ENCODE results near the gene XXYLT1. TPM values are rescaled to one million over a fixed set of nuclear protein-coding genes. Genes with fewer than 3 reads are reported as not detected.
"Not testable (repeated sequence)": the region's sequence is repeated elsewhere in the genome, so short reads cannot be mapped to it uniquely, and the experiment has no call there.

The XXYLT1 gene
- total RNA-seq, 1 donor from 2014 or later: 42.9 TPM

DNA sequence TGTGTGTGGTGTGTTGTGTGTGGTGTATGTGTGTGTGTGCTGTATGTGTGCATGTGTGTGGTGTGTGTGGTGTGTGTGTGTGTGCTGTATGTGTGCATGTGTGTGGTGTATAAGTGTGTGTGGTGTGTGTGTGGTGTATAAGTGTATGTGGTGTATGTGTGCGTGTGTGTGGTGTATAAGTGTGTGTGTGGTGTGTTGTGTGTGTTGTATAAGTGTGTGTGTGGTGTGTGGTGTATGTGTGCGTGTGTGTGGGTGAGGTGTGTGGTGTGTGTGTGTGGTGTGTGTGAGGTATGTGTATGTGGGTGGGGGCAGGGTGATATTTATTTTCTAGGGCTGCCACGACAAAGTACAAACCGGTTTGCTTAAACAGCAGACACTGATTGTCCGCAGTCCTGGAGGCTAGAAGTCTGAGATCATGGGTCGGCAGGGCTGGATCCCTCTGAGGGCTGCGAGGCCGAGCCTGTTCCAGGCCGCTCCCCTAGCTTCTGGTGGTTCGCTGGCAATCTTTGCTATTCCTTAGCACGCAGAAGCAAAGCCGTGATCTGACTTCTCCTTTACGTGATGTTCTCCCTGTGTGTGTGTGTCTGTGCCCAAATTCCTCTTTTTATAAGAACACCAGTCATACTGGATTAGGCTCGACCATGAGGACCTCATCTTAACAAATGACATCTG is 160.2 kb downstream of the XXYLT1 start:
- Mint-ChIP-seq H3K4me1 (peaks cover 10% of the 10 kb centered on the region), H3K27me3 (ENCODE audit: low read depth) (no peaks in the 10 kb centered on the region), H3K4me3 (no peak overlapping the region), H3K27ac (no peak overlapping the region), H3K36me3 (no peaks in the 10 kb centered on the region), H3K9me3 (no peaks in the 10 kb centered on the region)
- TF ChIP-seq, protein P1, sequence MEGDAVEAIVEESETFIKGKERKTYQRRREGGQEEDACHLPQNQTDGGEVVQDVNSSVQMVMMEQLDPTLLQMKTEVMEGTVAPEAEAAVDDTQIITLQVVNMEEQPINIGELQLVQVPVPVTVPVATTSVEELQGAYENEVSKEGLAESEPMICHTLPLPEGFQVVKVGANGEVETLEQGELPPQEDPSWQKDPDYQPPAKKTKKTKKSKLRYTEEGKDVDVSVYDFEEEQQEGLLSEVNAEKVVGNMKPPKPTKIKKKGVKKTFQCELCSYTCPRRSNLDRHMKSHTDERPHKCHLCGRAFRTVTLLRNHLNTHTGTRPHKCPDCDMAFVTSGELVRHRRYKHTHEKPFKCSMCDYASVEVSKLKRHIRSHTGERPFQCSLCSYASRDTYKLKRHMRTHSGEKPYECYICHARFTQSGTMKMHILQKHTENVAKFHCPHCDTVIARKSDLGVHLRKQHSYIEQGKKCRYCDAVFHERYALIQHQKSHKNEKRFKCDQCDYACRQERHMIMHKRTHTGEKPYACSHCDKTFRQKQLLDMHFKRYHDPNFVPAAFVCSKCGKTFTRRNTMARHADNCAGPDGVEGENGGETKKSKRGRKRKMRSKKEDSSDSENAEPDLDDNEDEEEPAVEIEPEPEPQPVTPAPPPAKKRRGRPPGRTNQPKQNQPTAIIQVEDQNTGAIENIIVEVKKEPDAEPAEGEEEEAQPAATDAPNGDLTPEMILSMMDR (IDR thresholded peaks at IDR 0.05; ENCODE audit: unreplicated experiment): no peak
- DNase-seq (ENCODE audit: low spot score in 2 of 2, unreplicated experiment in 2 of 2): no peak

DNA sequence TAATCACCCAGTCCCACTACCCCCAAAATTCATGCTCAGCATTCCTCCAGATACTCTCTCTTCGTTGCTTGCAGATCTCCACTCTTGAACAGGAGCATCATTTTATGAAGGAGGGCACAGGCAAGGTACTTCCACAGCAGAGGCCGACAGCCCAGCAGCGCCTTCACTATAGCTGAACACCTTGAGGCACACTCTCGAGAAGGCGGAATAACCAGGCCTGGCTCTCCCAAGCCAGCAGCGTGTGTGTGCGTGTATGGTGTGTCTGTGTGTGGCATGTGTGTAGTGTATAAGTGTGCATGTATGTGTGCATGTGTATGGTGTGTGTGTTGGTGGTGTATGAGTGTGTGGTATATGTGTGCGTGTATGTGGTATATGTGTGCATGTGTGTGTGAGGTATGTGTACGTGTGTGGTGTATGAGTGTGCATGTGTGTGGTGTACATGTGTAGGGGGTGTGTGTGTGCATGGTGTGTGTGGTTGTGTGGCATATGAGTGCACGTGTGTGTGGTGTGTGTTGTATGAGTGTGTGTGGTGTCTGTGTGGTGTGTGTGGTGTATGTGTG is 161.8 kb downstream of the XXYLT1 start:
- DNase-seq (ENCODE audit: low spot score in 2 of 2, unreplicated experiment in 2 of 2): no peak
- Mint-ChIP-seq H3K27ac (no peak overlapping the region), H3K36me3 (no peaks in the 10 kb centered on the region), H3K27me3 (ENCODE audit: low read depth) (no peaks in the 10 kb centered on the region), H3K9me3 (no peaks in the 10 kb centered on the region), H3K4me1 (peaks cover 10% of the 10 kb centered on the region), H3K4me3 (no peak overlapping the region)
- TF ChIP-seq, protein P1 (IDR thresholded peaks at IDR 0.05; ENCODE audit: unreplicated experiment): no peak

DNA sequence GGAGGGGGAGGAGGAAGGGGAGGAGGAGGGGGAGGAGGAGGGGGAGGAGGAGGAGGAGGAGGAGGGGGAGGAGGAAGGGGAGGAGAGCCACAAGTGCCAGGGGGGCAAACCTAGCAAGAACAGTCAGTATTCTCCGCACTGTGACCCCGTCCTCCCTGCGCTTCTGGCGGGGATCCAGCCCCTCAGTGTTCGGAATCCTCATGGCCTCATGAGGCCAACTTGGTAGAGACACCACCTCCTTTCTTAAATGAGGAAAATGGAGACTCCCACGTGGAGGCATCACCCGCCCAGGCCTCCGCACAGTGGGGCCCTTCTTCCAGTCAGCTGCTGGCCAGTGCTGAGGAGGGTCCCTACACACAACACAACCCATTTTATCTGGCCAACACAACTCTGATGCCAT is 163.4 kb downstream of the XXYLT1 start:
- no peak overlapping the region for H3K4me3 Mint-ChIP-seq
- DNase-seq (ENCODE audit: low spot score in 2 of 2, unreplicated experiment in 2 of 2): no peak

DNA sequence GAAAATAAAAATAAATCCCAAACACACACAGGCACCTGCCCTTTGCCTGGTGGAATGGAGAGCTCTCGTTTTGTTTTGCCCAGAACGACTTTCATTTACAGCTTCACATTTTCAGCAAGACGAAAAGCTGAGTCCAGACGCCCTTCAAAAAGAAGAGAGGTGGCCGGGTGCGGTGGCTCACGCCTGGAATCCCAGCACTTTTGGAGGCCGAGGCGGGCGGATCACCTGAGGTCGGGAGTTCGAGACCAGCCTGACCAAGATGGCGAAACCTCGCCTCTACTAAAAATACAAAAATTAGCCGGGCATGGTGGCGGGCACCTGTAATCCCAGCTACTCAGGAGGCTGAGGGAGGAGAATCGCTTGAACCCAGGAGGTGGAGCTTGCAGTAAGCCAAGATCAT is 163.9 kb downstream of the XXYLT1 start:
- H3K27me3 Mint-ChIP-seq (ENCODE audit: low read depth); H3K27ac Mint-ChIP-seq; H3K4me3 Mint-ChIP-seq: not testable (repeated sequence)

More for the DNA sequence above, 163.4 kb downstream of the XXYLT1 start:
- Mint-ChIP-seq H3K36me3 (no peaks in the 10 kb centered on the region), H3K27me3 (ENCODE audit: low read depth) (no peaks in the 10 kb centered on the region), H3K9me3 (peaks cover under 1% of the 10 kb centered on the region), H3K4me1 (peaks cover 16% of the 10 kb centered on the region), H3K27ac (peak overlapping the region; percentile 64)
- TF ChIP-seq, protein P1 (IDR thresholded peaks at IDR 0.05; ENCODE audit: unreplicated experiment): no peak

DNA sequence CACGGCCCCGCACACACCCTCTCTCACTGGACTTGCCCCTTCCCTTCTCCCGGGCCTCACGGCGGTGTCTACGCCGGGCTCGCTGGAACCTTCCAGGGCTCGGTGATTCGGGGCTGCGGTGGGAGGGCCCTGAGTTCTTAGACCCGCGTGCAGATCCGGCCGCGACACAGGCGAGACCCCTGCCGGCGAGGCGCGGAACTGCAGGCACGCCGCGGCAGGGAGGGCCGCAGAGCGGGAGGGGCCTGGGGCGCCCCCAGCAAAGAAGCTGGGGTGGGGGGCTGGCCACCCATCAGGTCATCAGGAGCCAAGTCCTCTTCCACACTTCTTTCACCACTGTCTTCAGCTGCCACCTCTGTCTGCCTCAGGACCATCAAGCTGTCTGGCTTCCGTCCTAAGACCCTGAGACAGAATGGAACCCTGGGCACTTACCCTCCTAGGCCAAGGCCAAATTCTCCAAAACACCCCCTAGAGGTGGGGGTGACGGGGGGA is 164.5 kb downstream of the XXYLT1 start:
- peaks cover 17% of the 10 kb centered on the region for H3K4me1 Mint-ChIP-seq
- TF ChIP-seq, protein P1 (IDR thresholded peaks at IDR 0.05; ENCODE audit: unreplicated experiment): peak; percentile 100
- no peaks in the 10 kb centered on the region for H3K36me3 Mint-ChIP-seq
- peak overlapping the region; percentile 44 for H3K27ac Mint-ChIP-seq
- peak overlapping the region; percentile 43 for H3K4me3 Mint-ChIP-seq
- H3K27me3 Mint-ChIP-seq (ENCODE audit: low read depth): no peaks in the 10 kb centered on the region
- DNase-seq (ENCODE audit: low spot score in 2 of 2, unreplicated experiment in 2 of 2): peak; percentile 56 to 87
- peaks cover 4% of the 10 kb centered on the region for H3K9me3 Mint-ChIP-seq

More for the DNA sequence above, 163.9 kb downstream of the XXYLT1 start:
- DNase-seq (ENCODE audit: low spot score in 2 of 2, unreplicated experiment in 2 of 2); H3K9me3 Mint-ChIP-seq; H3K36me3 Mint-ChIP-seq: not testable (repeated sequence)
- H3K4me1 Mint-ChIP-seq: peaks cover 16% of the 10 kb centered on the region

DNA sequence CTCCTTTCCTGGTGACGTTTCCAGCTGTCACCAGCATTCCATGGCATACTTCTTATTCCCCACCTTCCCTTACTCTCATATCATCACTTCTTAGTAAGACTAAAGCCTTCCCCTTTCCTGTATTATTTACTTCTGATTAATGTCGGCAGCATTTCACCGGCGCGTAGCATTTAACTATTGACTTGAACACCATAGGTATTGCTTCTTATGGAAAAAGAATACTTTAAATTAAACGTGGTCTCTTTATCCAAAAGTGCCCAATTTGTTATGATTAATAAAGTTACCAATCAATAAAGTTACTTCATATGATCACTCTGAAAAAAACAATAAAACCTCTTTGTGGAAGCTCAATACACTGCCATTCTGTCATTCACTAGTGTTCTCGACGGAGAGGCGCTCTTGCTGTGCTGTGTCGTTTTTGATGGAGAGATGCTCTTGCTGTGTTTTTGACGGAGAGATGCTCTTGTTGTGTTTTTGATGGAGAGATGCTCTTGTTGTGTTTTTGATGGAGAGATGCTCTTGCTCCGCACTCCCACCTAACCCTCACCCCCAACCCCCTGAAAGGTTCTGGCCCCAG is 165.0 kb downstream of the XXYLT1 start:
- no peak overlapping the region for H3K27ac Mint-ChIP-seq
- TF ChIP-seq, protein P1 (IDR thresholded peaks at IDR 0.05; ENCODE audit: unreplicated experiment): no peak
- no peak for DNase-seq (ENCODE audit: low spot score in 2 of 2, unreplicated experiment in 2 of 2)
- H3K4me1 Mint-ChIP-seq: peaks cover 23% of the 10 kb centered on the region
- peak overlapping the region; percentile 43 for H3K4me3 Mint-ChIP-seq
- H3K9me3 Mint-ChIP-seq: peaks cover 4% of the 10 kb centered on the region
- no peaks in the 10 kb centered on the region for H3K36me3 Mint-ChIP-seq
- no peaks in the 10 kb centered on the region for H3K27me3 Mint-ChIP-seq (ENCODE audit: low read depth)
